B cell (primary cell): ENCODE measurements around the gene C4BPA. TPM values are rescaled to one million over a fixed set of nuclear protein-coding genes. Genes with fewer than 3 reads are reported as not detected.

Experiments used
- ATAC-seq: fragments of 200-7000 bp; cut with Tn5 transposase; one replicate; pipeline ENCODE4 v1.10.0; 2021; ENCODE audit warnings: low read depth, mild to moderate bottlenecking, moderate number of reproducible peaks, moderate library complexity
- CTCF ChIA-PET: fragments of 350-600 bp; sonication (Branson Sonifier 250); formaldehyde crosslinking; loops from one replicate; lab custom pipeline; 2021; ENCODE audit warnings: antibody characterized with exemption, inconsistent platforms; lab: Charles Lee
- POLR2A ChIA-PET: fragments of 350-600 bp; sonication (Branson Sonifier 250); formaldehyde crosslinking; loops from one replicate; lab custom pipeline; 2021; ENCODE audit warnings: antibody characterized with exemption; lab: Charles Lee
- DNase-seq: peaks from one replicate; pipeline ENCODE4 v3.0.0; 2013
- H2AFZ ChIP-seq: 2 replicates; pipeline ENCODE4 v1.6.1; 2012; ENCODE audit warnings: mild to moderate bottlenecking, low read depth, low read length; ENCODE audit not compliant: insufficient read depth, poor library complexity, severe bottlenecking
- H3K27ac ChIP-seq, 2 donors: 1 replicate in 1 of 2; 2 replicates in 1 of 2; pipeline ENCODE4 v1.5.1; 2012 to 2013; ENCODE audit warnings: low read length in 2 of 2, mild to moderate bottlenecking in 2 of 2, moderate library complexity in 1 of 2
- H3K27me3 ChIP-seq, 4 experiments: fragments of 200-600 bp in 1 of 4; sonication (generic) in 1 of 4; replicated peaks in 1 of 4; 1 replicate in 2 of 4; 2 replicates in 2 of 4; pipeline versions ENCODE4 v1.6.1 to v1.7.0; 2013 to 2016; ENCODE audit warnings: low read length in 3 of 4, mild to moderate bottlenecking in 2 of 4, mixed read lengths in 1 of 4, moderate library complexity in 1 of 4; ENCODE audit not compliant: insufficient read depth in 4 of 4, control insufficient read depth in 3 of 4; ENCODE audit errors: control extremely low read depth in 1 of 4
- H3K36me3 ChIP-seq, 2 experiments: replicated peaks in 1 of 2; 1 replicate in 1 of 2; 2 replicates in 1 of 2; pipeline versions ENCODE4 v1.6.1 to v1.7.1; 2013; ENCODE audit warnings: low read length in 1 of 2; ENCODE audit not compliant: insufficient read depth in 2 of 2, control insufficient read depth in 1 of 2; ENCODE audit errors: control extremely low read depth in 1 of 2, extremely low read depth in 1 of 2
- H3K4me1 ChIP-seq, 2 donors: fragments of 200-600 bp in 1 of 2; sonication (generic) in 1 of 2; 1 replicate in 1 of 2; 2 replicates in 1 of 2; pipeline versions ENCODE4 v1.5.1 to v1.6.1; 2013 to 2017; ENCODE audit warnings: low read length in 2 of 2; ENCODE audit not compliant: control insufficient read depth in 2 of 2, insufficient read depth in 2 of 2
- H3K4me2 ChIP-seq: replicated peaks from 2 replicates; pipeline ENCODE3; 2012; ENCODE audit warnings: mild to moderate bottlenecking, low read depth, low read length; ENCODE audit not compliant: poor library complexity, severe bottlenecking
- H3K4me3 ChIP-seq, 5 experiments: fragments of 200-600 bp in 1 of 5; sonication (generic) in 1 of 5; 1 replicate in 3 of 5; 2 replicates in 2 of 5; pipeline versions ENCODE4 v1.5.1 to v1.7.0; 2011 to 2016; ENCODE audit warnings: low read length in 4 of 5, mild to moderate bottlenecking in 4 of 5, low read depth in 2 of 5, control low read depth in 1 of 5, moderate library complexity in 1 of 5; ENCODE audit not compliant: insufficient read depth in 1 of 5; ENCODE audit errors: control extremely low read depth in 1 of 5, extremely low read depth in 1 of 5
- H3K79me2 ChIP-seq: fragments of 200-600 bp; sonication (generic); one replicate; pipeline ENCODE4 v1.6.0; 2016; ENCODE audit warnings: low read length; ENCODE audit not compliant: control insufficient read depth, insufficient read depth
- H3K9ac ChIP-seq: fragments of 200-600 bp; sonication (generic); 2 replicates; pipeline ENCODE4 v1.6.1; 2017; ENCODE audit warnings: mild to moderate bottlenecking, low read length, moderate library complexity
- H3K9me3 ChIP-seq, 3 donors: one replicate each; pipeline versions ENCODE4 v1.6.1 to v1.7.1; 2013; ENCODE audit warnings: low read length in 2 of 3; ENCODE audit not compliant: control insufficient read depth in 2 of 3, insufficient read depth in 1 of 3; ENCODE audit errors: control extremely low read depth in 1 of 3
- H4K20me1 ChIP-seq: 2 replicates; pipeline ENCODE4 v1.6.0; 2012; ENCODE audit warnings: mild to moderate bottlenecking, low read length; ENCODE audit not compliant: insufficient read depth, control insufficient read depth, poor library complexity, severe bottlenecking
- H3K27ac Mint-ChIP-seq: one replicate; pipeline ENCODE4 v1.8.0; 2021; ENCODE audit warnings: mixed read lengths
- H3K27me3 Mint-ChIP-seq: one replicate; pipeline ENCODE4 v1.8.0; 2021; ENCODE audit warnings: mixed read lengths
- H3K4me1 Mint-ChIP-seq: one replicate; pipeline ENCODE4 v1.8.0; 2021; ENCODE audit warnings: mixed read lengths
- H3K4me3 Mint-ChIP-seq: one replicate; pipeline ENCODE4 v1.8.0; 2021; ENCODE audit warnings: mixed read lengths
- H3K9me3 Mint-ChIP-seq: one replicate; pipeline ENCODE4 v1.8.0; 2022; ENCODE audit warnings: mixed read lengths; ENCODE audit not compliant: insufficient read depth
- EZH2 ChIP-seq: IDR thresholded peaks from 2 replicates; pipeline ENCODE4 v1.6.1; 2012; ENCODE audit warnings: borderline replicate concordance, low read depth, mild to moderate bottlenecking, moderate library complexity, low read length; ENCODE audit not compliant: insufficient read depth, poor library complexity, severe bottlenecking
- WGBS: methylation state at CpG from one replicate; pipeline ENCODE4 v1.1.5; 2013; ENCODE audit warnings: missing lambda C conversion rate; ENCODE audit not compliant: insufficient coverage; 5-methylcytosine and 5-hydroxymethylcytosine counted together
- intact Hi-C: fragments of 100-400 bp; cut with micrococcal nuclease; formaldehyde crosslinking; loops from one replicate; pipeline ENCODE4 v1.10.0; 2022
- polyA plus RNA-seq: library from polyadenylated mRNA; depleted of rRNA; stranded (reverse); fragments of >200 nt; gene quantifications from 2 replicates; pipeline ENCODE4 v1.2.3, GENCODE V29; 2012
- total RNA-seq, 2 donors: library from RNA; stranded (reverse); fragments of 120-200 nt in 1 of 2; gene quantifications; 1 replicate in 1 of 2; 2 replicates in 1 of 2; pipeline versions ENCODE4 v1.2.3 to v1.2.4, GENCODE V29; 2013 to 2022
- TF ChIP-seq, protein P1 (sequence below): fragments of 200-600 bp; IDR thresholded peaks from one replicate; pipeline ENCODE4 v1.8.0; 2022; ENCODE audit warnings: antibody characterized with exemption, mild to moderate bottlenecking

Gene C4BPA
- total and polyA plus RNA-seq, 2 donors (not counting 1 experiment from before 2014, with no cell fraction given) = not detected

DNA sequence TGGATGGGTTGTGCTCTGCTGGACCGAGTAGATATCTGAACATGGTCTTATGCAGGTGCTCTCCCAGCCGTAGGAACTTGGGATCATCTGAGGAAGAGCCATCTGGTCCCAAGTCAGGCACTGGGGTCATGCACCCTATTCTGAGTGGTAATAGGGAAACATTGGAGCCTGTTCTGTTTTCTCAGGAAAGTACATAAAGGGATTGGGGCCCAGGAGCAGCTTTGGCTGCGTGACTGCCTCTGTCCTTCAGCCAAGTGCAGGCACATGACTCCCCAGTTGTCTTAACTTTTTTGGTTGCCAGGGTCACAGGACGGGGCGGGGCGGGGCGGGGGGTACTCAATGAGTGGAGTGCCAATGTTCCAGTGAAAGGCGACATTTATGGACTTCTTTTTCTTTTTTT, 39.5 kb upstream of the C4BPA start:
- H3K27me3 Mint-ChIP-seq = no peaks in the 10 kb centered on the region
- CTCF ChIA-PET = no interaction called here
- DNase-seq = no peak

DNA sequence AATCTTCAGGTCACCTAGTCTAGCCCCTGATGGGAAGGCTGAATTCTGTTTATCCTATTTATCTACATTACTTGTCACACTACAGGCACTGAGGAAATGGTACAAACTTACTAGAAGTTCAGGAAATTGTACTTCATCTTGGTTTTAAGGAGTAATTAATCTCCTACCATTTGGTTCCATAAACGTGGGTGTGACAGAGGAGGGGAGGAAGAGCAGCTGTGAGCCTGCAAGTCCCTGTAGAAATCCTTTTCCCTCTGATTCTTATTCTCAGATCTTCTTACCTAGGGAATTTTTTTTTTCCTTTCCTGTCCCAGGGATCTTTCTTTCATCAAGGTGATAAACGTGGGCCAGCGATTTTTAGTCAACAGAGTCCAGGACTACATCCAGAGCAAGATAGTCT, 36.8 kb upstream of the C4BPA start:
- ChIA-PET CTCF (interaction anchor here (3.3 kb wide), 1 partner anchor 12 kb away, joined by 9 read pairs; no protein-coding TSS in a partner anchor), POLR2A (no interaction called here)
- H2AFZ ChIP-seq = no peak overlapping the region
- no peak for DNase-seq
- no peak overlapping the region for H3K4me2 ChIP-seq
- peaks cover 16 to 62% of the 10 kb centered on the region in 2 experiments for H3K36me3 ChIP-seq
- H3K9me3 ChIP-seq = peaks cover 0 to 7% (median 0%) of the 10 kb centered on the region in 3 donors
- H3K9me3 Mint-ChIP-seq = no peaks in the 10 kb centered on the region
- peaks cover 20 to 23% of the 10 kb centered on the region in 2 donors for H3K4me1 ChIP-seq
- TF ChIP-seq, protein P1, sequence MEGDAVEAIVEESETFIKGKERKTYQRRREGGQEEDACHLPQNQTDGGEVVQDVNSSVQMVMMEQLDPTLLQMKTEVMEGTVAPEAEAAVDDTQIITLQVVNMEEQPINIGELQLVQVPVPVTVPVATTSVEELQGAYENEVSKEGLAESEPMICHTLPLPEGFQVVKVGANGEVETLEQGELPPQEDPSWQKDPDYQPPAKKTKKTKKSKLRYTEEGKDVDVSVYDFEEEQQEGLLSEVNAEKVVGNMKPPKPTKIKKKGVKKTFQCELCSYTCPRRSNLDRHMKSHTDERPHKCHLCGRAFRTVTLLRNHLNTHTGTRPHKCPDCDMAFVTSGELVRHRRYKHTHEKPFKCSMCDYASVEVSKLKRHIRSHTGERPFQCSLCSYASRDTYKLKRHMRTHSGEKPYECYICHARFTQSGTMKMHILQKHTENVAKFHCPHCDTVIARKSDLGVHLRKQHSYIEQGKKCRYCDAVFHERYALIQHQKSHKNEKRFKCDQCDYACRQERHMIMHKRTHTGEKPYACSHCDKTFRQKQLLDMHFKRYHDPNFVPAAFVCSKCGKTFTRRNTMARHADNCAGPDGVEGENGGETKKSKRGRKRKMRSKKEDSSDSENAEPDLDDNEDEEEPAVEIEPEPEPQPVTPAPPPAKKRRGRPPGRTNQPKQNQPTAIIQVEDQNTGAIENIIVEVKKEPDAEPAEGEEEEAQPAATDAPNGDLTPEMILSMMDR = no peak
- TF ChIP-seq EZH2 = no peak
- intact Hi-C loops = no loop called here
- no peak overlapping the region for H3K4me3 Mint-ChIP-seq
- no peak overlapping the region for H3K9ac ChIP-seq
- no peaks in the 10 kb centered on the region for H3K27me3 Mint-ChIP-seq
- no peaks in the 10 kb centered on the region for H4K20me1 ChIP-seq
- no peaks in the 10 kb centered on the region for H3K27me3 ChIP-seq
- peaks cover 22% of the 10 kb centered on the region for H3K4me1 Mint-ChIP-seq
- no peak overlapping the region for H3K4me3 ChIP-seq
- H3K79me2 ChIP-seq = no peaks in the 10 kb centered on the region
- no CpG with 5 or more reads among the region's 3 CpGs for WGBS
- H3K27ac Mint-ChIP-seq = no peak overlapping the region
- H3K27ac ChIP-seq = no peak overlapping the region
- ATAC-seq = no peak

More for the DNA sequence above, 39.5 kb upstream of the C4BPA start:
- Histone ChIP-seq H3K9me3 (no peaks in the 10 kb centered on the region), H3K4me2 (no peak overlapping the region), H3K27me3 (no peaks in the 10 kb centered on the region), H3K4me3 (no peak overlapping the region), H3K4me1 (peaks cover 2 to 4% of the 10 kb centered on the region in 2 donors), H3K27ac (no peak overlapping the region), H3K36me3 (peaks cover 17 to 68% of the 10 kb centered on the region in 2 experiments), H2AFZ (no peak overlapping the region), H3K79me2 (no peaks in the 10 kb centered on the region), H3K9ac (no peak overlapping the region), H4K20me1 (no peaks in the 10 kb centered on the region)
- no peak for ATAC-seq
- Mint-ChIP-seq H3K9me3 (no peaks in the 10 kb centered on the region), H3K4me1 (peaks cover 4% of the 10 kb centered on the region), H3K27ac (no peak overlapping the region), H3K4me3 (no peak overlapping the region)
- intact Hi-C loops = no loop called here
- 100% methylated on average over 8 of the region's 8 CpGs for WGBS
- POLR2A ChIA-PET = no interaction called here
- TF ChIP-seq EZH2 = no peak
- TF ChIP-seq, protein P1 = no peak
